ENCODE measurements around the gene ME1.

- TF ChIP-seq CTCF (IDR thresholded peaks at IDR 0.05): no peak
- TF ChIP-seq POLR2A (IDR thresholded peaks at IDR 0.05): no peak
- TF ChIP-seq EP300 (IDR thresholded peaks at IDR 0.05): no peak
Observed at GRCh38 chr6:83199173-83199862, 231.5 kb downstream of the ME1 start.
